WTC11 (cell line): ENCODE data around the gene GEMIN7. TPM values are rescaled to one million over a fixed set of nuclear protein-coding genes. Genes with fewer than 3 reads are reported as not detected.

ENCODE experiments used
- CREM ChIP-seq: sonication (generic); formaldehyde crosslinking; IDR thresholded peaks from 2 replicates; pipeline ENCODE4 v1.8.1; 2022; ENCODE audit warnings: mild to moderate bottlenecking, missing genetic modification reagents, moderate library complexity
- ESRRA ChIP-seq: sonication (generic); formaldehyde crosslinking; IDR thresholded peaks from 2 replicates; pipeline ENCODE4 v1.8.1; 2022; ENCODE audit warnings: mild to moderate bottlenecking, missing genetic modification reagents, borderline replicate concordance
- ETV6 ChIP-seq: sonication (generic); formaldehyde crosslinking; IDR thresholded peaks from 2 replicates; pipeline ENCODE4 v1.8.1; 2022; ENCODE audit warnings: mild to moderate bottlenecking, missing genetic modification reagents
- IRF2 ChIP-seq: sonication (generic); formaldehyde crosslinking; IDR thresholded peaks from 2 replicates; pipeline ENCODE4 v1.8.0; 2022; ENCODE audit warnings: low read depth, missing genetic modification reagents, borderline replicate concordance
- KAT7 ChIP-seq: sonication (generic); formaldehyde crosslinking; IDR thresholded peaks from 2 replicates; pipeline ENCODE4 v1.8.1; 2023; ENCODE audit warnings: missing genetic modification reagents, mild to moderate bottlenecking, borderline replicate concordance
- NR2C2 ChIP-seq: sonication (generic); formaldehyde crosslinking; IDR thresholded peaks from 2 replicates; pipeline ENCODE4 v1.8.0; 2022; ENCODE audit warnings: mild to moderate bottlenecking, missing genetic modification reagents
- TEAD1 ChIP-seq: sonication (generic); formaldehyde crosslinking; IDR thresholded peaks from 2 replicates; pipeline ENCODE4 v1.8.0; 2022; ENCODE audit warnings: mild to moderate bottlenecking, missing genetic modification reagents
- TP53 ChIP-seq: sonication (generic); formaldehyde crosslinking; IDR thresholded peaks from 2 replicates; pipeline ENCODE4 v1.8.1; 2023; ENCODE audit warnings: mild to moderate bottlenecking, missing genetic modification reagents
- ZNF121 ChIP-seq: sonication (generic); formaldehyde crosslinking; IDR thresholded peaks from 2 replicates; pipeline ENCODE4 v1.8.0; 2023; ENCODE audit warnings: missing genetic modification reagents
- total RNA-seq: library from RNA; stranded (reverse); gene quantifications from 3 replicates; pipeline ENCODE4 v1.2.3, GENCODE V29; 2021
- TF ChIP-seq, protein P1 (sequence below): sonication (generic); formaldehyde crosslinking; IDR thresholded peaks from 2 replicates; pipeline ENCODE4 v1.8.0; 2022; ENCODE audit warnings: missing genetic modification reagents
- TF ChIP-seq, protein P2 (sequence below): fragments of 250-450 bp; sonication (Bioruptor Pico); IDR thresholded peaks from 2 replicates; pipeline ENCODE4 v1.9.0; 2021; ENCODE audit warnings: mild to moderate bottlenecking
- TF ChIP-seq, protein P3 (sequence below): sonication (generic); formaldehyde crosslinking; IDR thresholded peaks from 2 replicates; pipeline ENCODE4 v1.8.1; 2022; ENCODE audit warnings: low read depth, mild to moderate bottlenecking, moderate library complexity, missing genetic modification reagents, borderline replicate concordance
- TF ChIP-seq, protein P4 (sequence below): sonication (generic); formaldehyde crosslinking; IDR thresholded peaks from 2 replicates; pipeline ENCODE4 v1.8.0; 2022; ENCODE audit warnings: mild to moderate bottlenecking, missing genetic modification reagents
- TF ChIP-seq, protein P5 (sequence below): sonication (generic); formaldehyde crosslinking; IDR thresholded peaks from 2 replicates; pipeline ENCODE4 v1.8.0; 2022; ENCODE audit warnings: mild to moderate bottlenecking, missing genetic modification reagents
- TF ChIP-seq, protein P6 (sequence below): sonication (generic); formaldehyde crosslinking; IDR thresholded peaks from 2 replicates; pipeline ENCODE4 v1.8.1; 2023; ENCODE audit warnings: mild to moderate bottlenecking, moderate library complexity, missing genetic modification reagents

The GEMIN7 gene
- total RNA-seq, 1 experiment from 2014 or later = 55.0 TPM

DNA sequence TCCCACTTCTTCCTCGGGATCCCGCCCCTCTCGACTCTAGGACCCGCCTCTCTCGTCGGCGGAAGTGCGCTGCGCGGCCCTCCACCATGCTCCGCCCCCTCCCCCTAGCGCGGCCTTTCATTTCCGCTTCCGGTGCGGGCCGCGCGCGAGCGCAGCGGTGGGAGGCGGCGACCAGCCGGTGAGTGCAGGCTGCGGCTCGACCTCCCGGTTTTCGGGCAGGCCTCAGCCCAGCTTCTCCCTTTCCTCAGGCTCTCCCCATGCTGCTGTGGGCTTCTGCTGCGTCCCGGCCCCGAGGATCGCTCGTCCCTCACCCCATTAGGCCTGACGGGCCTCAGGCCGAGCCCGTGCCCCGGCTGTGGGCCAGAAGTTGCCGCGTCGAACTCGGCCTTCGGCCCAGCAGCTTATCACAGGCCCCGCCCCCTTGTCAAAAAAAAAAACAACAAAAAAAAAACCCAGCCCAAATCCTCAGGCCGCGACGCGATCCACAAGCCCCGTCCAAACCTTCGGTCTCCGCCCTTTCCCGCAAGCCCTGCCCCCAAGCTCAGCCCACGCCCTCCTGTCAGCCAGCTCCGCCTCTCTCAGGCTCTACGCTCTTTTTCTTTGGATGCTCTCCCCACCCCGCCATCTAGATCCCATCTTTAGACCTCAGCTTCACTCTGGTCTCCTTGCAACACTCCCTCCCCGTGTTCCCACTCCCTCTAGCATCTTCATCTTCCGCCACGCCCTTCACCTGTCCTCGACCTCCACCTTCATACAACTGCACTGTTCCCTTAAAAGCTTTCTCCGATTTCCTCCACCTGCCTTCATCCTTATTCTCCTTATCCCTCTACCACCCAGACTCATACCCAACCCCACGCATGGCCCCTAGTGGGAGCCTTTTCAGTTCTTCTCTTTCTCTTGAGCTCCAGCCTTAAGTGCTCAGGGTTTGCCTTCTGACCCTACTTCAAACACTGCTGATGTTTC, 39.8 kb upstream of the GEMIN7 start, which contains the start of gene CLASRP (continued):
- TF ChIP-seq, protein P1, sequence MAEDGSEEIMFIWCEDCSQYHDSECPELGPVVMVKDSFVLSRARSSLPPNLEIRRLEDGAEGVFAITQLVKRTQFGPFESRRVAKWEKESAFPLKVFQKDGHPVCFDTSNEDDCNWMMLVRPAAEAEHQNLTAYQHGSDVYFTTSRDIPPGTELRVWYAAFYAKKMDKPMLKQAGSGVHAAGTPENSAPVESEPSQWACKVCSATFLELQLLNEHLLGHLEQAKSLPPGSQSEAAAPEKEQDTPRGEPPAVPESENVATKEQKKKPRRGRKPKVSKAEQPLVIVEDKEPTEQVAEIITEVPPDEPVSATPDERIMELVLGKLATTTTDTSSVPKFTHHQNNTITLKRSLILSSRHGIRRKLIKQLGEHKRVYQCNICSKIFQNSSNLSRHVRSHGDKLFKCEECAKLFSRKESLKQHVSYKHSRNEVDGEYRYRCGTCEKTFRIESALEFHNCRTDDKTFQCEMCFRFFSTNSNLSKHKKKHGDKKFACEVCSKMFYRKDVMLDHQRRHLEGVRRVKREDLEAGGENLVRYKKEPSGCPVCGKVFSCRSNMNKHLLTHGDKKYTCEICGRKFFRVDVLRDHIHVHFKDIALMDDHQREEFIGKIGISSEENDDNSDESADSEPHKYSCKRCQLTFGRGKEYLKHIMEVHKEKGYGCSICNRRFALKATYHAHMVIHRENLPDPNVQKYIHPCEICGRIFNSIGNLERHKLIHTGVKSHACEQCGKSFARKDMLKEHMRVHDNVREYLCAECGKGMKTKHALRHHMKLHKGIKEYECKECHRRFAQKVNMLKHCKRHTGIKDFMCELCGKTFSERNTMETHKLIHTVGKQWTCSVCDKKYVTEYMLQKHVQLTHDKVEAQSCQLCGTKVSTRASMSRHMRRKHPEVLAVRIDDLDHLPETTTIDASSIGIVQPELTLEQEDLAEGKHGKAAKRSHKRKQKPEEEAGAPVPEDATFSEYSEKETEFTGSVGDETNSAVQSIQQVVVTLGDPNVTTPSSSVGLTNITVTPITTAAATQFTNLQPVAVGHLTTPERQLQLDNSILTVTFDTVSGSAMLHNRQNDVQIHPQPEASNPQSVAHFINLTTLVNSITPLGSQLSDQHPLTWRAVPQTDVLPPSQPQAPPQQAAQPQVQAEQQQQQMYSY (CRISPR knock-in tag) = peak; percentile 43; the same call in 1 of the 2 replicates
- TF ChIP-seq, protein P2, sequence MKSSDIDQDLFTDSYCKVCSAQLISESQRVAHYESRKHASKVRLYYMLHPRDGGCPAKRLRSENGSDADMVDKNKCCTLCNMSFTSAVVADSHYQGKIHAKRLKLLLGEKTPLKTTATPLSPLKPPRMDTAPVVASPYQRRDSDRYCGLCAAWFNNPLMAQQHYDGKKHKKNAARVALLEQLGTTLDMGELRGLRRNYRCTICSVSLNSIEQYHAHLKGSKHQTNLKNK (CRISPR knock-in tag) = no peak
- TF ChIP-seq, protein P3, sequence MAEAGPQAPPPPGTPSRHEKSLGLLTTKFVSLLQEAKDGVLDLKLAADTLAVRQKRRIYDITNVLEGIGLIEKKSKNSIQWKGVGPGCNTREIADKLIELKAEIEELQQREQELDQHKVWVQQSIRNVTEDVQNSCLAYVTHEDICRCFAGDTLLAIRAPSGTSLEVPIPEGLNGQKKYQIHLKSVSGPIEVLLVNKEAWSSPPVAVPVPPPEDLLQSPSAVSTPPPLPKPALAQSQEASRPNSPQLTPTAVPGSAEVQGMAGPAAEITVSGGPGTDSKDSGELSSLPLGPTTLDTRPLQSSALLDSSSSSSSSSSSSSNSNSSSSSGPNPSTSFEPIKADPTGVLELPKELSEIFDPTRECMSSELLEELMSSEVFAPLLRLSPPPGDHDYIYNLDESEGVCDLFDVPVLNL = no peak
- TF ChIP-seq, protein P4, sequence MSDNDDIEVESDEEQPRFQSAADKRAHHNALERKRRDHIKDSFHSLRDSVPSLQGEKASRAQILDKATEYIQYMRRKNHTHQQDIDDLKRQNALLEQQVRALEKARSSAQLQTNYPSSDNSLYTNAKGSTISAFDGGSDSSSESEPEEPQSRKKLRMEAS (CRISPR knock-in tag) = peak; percentile 62; the same call in 1 of the 2 replicates
- TF ChIP-seq KAT7 (CRISPR knock-in tag) (0 out of 2 replicates have a peak, but pooled peaks have one; percentile 65), ZNF121 (CRISPR knock-in tag) (peak; percentile 23; the same call in 1 of the 2 replicates), CREM (CRISPR knock-in tag) (peak; percentile 69; the same call in 1 of the 2 replicates), TP53 (CRISPR knock-in tag) (no peak), IRF2 (no peak), TEAD1 (CRISPR knock-in tag) (peak; percentile 50), ESRRA (CRISPR knock-in tag) (no peak), ETV6 (CRISPR knock-in tag) (peak; percentile 65; the same call in 1 of the 2 replicates), NR2C2 (CRISPR knock-in tag) (no peak)
- TF ChIP-seq, protein P5, sequence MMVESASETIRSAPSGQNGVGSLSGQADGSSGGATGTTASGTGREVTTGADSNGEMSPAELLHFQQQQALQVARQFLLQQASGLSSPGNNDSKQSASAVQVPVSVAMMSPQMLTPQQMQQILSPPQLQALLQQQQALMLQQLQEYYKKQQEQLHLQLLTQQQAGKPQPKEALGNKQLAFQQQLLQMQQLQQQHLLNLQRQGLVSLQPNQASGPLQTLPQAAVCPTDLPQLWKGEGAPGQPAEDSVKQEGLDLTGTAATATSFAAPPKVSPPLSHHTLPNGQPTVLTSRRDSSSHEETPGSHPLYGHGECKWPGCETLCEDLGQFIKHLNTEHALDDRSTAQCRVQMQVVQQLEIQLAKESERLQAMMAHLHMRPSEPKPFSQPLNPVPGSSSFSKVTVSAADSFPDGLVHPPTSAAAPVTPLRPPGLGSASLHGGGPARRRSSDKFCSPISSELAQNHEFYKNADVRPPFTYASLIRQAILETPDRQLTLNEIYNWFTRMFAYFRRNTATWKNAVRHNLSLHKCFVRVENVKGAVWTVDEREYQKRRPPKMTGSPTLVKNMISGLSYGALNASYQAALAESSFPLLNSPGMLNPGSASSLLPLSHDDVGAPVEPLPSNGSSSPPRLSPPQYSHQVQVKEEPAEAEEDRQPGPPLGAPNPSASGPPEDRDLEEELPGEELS (CRISPR knock-in tag) = peak; percentile 56; the same call in 1 of the 2 replicates
- TF ChIP-seq, protein P6, sequence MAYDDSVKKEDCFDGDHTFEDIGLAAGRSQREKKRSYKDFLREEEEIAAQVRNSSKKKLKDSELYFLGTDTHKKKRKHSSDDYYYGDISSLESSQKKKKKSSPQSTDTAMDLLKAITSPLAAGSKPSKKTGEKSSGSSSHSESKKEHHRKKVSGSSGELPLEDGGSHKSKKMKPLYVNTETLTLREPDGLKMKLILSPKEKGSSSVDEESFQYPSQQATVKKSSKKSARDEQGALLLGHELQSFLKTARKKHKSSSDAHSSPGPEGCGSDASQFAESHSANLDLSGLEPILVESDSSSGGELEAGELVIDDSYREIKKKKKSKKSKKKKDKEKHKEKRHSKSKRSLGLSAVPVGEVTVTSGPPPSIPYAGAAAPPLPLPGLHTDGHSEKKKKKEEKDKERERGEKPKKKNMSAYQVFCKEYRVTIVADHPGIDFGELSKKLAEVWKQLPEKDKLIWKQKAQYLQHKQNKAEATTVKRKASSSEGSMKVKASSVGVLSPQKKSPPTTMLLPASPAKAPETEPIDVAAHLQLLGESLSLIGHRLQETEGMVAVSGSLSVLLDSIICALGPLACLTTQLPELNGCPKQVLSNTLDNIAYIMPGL (CRISPR knock-in tag) = peak; percentile 45; the same call in 1 of the 2 replicates
